B cell (primary cell): Measurements from ENCODE around the gene RNASET2.

ENCODE experiments used
- EZH2 ChIP-seq: IDR thresholded peaks from 2 replicates; pipeline ENCODE4 v1.6.1; 2012; ENCODE audit warnings: borderline replicate concordance, low read depth, mild to moderate bottlenecking, moderate library complexity, low read length; ENCODE audit not compliant: insufficient read depth, poor library complexity, severe bottlenecking
- TF ChIP-seq, protein P1 (sequence below): fragments of 200-600 bp; IDR thresholded peaks from one replicate; pipeline ENCODE4 v1.8.0; 2022; ENCODE audit warnings: antibody characterized with exemption, mild to moderate bottlenecking

DNA sequence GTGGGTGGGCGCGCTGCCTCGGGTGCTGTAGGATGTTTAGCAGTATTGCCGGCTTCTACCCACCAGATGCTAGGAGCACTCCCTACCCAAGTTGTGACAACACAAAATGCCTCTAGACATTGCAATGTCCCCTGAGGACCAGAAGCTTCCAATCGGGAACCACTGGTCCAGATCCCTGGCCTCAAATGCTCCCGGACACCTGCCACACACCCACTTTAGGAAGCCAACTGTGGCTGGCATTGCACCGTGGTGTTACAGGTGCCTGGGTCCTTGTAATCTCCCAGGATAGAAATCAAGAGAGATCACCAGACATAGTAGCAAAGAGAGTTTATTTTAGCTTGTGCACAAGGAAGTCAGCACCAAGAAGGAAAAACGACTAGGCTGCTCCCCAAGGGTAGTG, 14.9 kb upstream of the RNASET2 start:
- TF ChIP-seq, protein P1, sequence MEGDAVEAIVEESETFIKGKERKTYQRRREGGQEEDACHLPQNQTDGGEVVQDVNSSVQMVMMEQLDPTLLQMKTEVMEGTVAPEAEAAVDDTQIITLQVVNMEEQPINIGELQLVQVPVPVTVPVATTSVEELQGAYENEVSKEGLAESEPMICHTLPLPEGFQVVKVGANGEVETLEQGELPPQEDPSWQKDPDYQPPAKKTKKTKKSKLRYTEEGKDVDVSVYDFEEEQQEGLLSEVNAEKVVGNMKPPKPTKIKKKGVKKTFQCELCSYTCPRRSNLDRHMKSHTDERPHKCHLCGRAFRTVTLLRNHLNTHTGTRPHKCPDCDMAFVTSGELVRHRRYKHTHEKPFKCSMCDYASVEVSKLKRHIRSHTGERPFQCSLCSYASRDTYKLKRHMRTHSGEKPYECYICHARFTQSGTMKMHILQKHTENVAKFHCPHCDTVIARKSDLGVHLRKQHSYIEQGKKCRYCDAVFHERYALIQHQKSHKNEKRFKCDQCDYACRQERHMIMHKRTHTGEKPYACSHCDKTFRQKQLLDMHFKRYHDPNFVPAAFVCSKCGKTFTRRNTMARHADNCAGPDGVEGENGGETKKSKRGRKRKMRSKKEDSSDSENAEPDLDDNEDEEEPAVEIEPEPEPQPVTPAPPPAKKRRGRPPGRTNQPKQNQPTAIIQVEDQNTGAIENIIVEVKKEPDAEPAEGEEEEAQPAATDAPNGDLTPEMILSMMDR: no peak
- TF ChIP-seq EZH2: no peak
